Neural cell (in vitro differentiated cells): ENCODE measurements around the gene TMEM98. TPM values are rescaled to one million over a fixed set of nuclear protein-coding genes. Genes with fewer than 3 reads are reported as not detected.

Source experiments
- H2AFZ ChIP-seq: fragments of 200-600, 300-800 bp; sonication (generic), shearing (Covaris generic); 2 replicates; pipeline ENCODE4 v1.6.0; 2014; ENCODE audit warnings: low read depth, mild to moderate bottlenecking, antibody characterized with exemption, low read length, moderate library complexity
- H3F3A ChIP-seq: fragments of 200-600 bp; shearing (Covaris generic); 2 replicates; pipeline ENCODE4 v1.6.1; 2016; ENCODE audit warnings: mild to moderate bottlenecking, moderate library complexity, mixed read lengths, antibody characterized with exemption, low read length; ENCODE audit not compliant: insufficient read depth, poor library complexity, severe bottlenecking
- H3K27ac ChIP-seq: fragments of 200-600, 300-800 bp; sonication (generic), shearing (Covaris generic); 2 replicates; pipeline ENCODE4 v1.5.1; 2014; ENCODE audit warnings: mild to moderate bottlenecking, low read length, moderate library complexity
- H3K27me3 ChIP-seq: fragments of 300-800, 200-600 bp; sonication (generic), shearing (Covaris generic); 2 replicates; pipeline ENCODE4 v1.6.0; 2014; ENCODE audit warnings: mild to moderate bottlenecking, low read depth, low read length, moderate library complexity; ENCODE audit not compliant: insufficient read depth
- H3K36me3 ChIP-seq: fragments of 300-800, 200-600 bp; sonication (generic), shearing (Covaris generic); 2 replicates; pipeline ENCODE4 v1.5.1; 2014; ENCODE audit warnings: mild to moderate bottlenecking, antibody characterized with exemption, low read length, moderate library complexity; ENCODE audit not compliant: insufficient read depth
- H3K4me2 ChIP-seq: fragments of 300-800, 200-600 bp; sonication (generic), shearing (Covaris generic); 2 replicates; pipeline ENCODE4 v1.6.0; 2014; ENCODE audit warnings: mild to moderate bottlenecking, low read length
- H3K4me3 ChIP-seq: fragments of 300-800, 200-600 bp; sonication (generic), shearing (Covaris generic); 2 replicates; pipeline ENCODE4 v1.5.1; 2014; ENCODE audit warnings: mild to moderate bottlenecking, low read length, moderate library complexity
- H3K79me2 ChIP-seq: fragments of 200-600 bp; shearing (Covaris generic); replicated peaks from 2 replicates; pipeline ENCODE4 v1.6.0; 2014; ENCODE audit warnings: mild to moderate bottlenecking, low read length, moderate library complexity; ENCODE audit not compliant: insufficient read depth
- H3K9ac ChIP-seq: fragments of 300-800, 200-600 bp; sonication (generic), shearing (Covaris generic); 2 replicates; pipeline ENCODE4 v1.6.1; 2016; ENCODE audit warnings: mild to moderate bottlenecking, low read length, mixed read lengths
- H3K9me2 ChIP-seq: fragments of 200-600 bp; shearing (Covaris generic); 2 replicates; pipeline ENCODE4 v1.6.1; 2016; ENCODE audit warnings: mild to moderate bottlenecking, low read length, mixed read lengths; ENCODE audit not compliant: insufficient read depth
- H3K9me3 ChIP-seq: fragments of 200-600, 300-800 bp; sonication (generic), shearing (Covaris generic); 2 replicates; pipeline ENCODE4 v1.6.1; 2016; ENCODE audit warnings: mild to moderate bottlenecking, mixed run types, low read length, moderate library complexity, mixed read lengths
- H4K20me1 ChIP-seq: fragments of 200-600 bp; shearing (Covaris generic); 2 replicates; pipeline ENCODE4 v1.6.1; 2016; ENCODE audit warnings: mild to moderate bottlenecking, mixed run types; ENCODE audit not compliant: insufficient read depth
- EP300 ChIP-seq: fragments of 450-650 bp; conservative IDR thresholded peaks from 2 replicates; pipeline ENCODE4 v1.6.1; 2014; ENCODE audit warnings: antibody characterized with exemption, mild to moderate bottlenecking, moderate library complexity; ENCODE audit not compliant: poor library complexity, severe bottlenecking
- EZH2 ChIP-seq: fragments of 200-600, 300-800 bp; shearing (Covaris generic), sonication (generic); IDR thresholded peaks from 2 replicates; pipeline ENCODE4 v1.6.1; 2014; ENCODE audit warnings: antibody characterized with exemption, low read length, borderline replicate concordance, mild to moderate bottlenecking; ENCODE audit not compliant: insufficient read depth, poor library complexity, severe bottlenecking
- MXI1 ChIP-seq: fragments of 450-650 bp; conservative IDR thresholded peaks from 2 replicates; pipeline ENCODE4 v1.6.1; 2014; ENCODE audit warnings: antibody characterized with exemption, mild to moderate bottlenecking; ENCODE audit not compliant: poor library complexity, severe bottlenecking
- POLR2AphosphoS5 ChIP-seq: IDR thresholded peaks from 2 replicates; pipeline ENCODE4 v1.6.1; 2012
- RAD21 ChIP-seq: fragments of 450-650 bp; conservative IDR thresholded peaks from 2 replicates; pipeline ENCODE4 v1.6.1; 2014; ENCODE audit warnings: antibody characterized with exemption, mild to moderate bottlenecking, moderate library complexity
- SMC3 ChIP-seq: fragments of 450-650 bp; conservative IDR thresholded peaks from 2 replicates; pipeline ENCODE4 v1.6.1; 2014; ENCODE audit warnings: antibody characterized with exemption, mild to moderate bottlenecking, moderate library complexity; ENCODE audit not compliant: poor library complexity
- TAF1 ChIP-seq: IDR thresholded peaks from 2 replicates; pipeline ENCODE4 v1.6.1; 2012; ENCODE audit warnings: low read depth
- polyA plus RNA-seq: library from polyadenylated mRNA; depleted of rRNA; stranded (reverse); fragments of >200 nt; gene quantifications from 2 replicates; pipeline ENCODE4 v1.2.3, GENCODE V29; 2014
- TF ChIP-seq, protein P1 (sequence below): fragments of 450-650 bp; IDR thresholded peaks from 2 replicates; pipeline ENCODE4 v1.5.1; 2014; ENCODE audit warnings: antibody characterized with exemption, mild to moderate bottlenecking, moderate library complexity; ENCODE audit not compliant: poor library complexity, severe bottlenecking
- TF ChIP-seq, protein P2 (sequence below): IDR thresholded peaks from 2 replicates; pipeline ENCODE4 v1.6.1; 2012; ENCODE audit warnings: borderline replicate concordance

The TMEM98 gene
- polyA plus RNA-seq, 1 donor from 2014 or later = 65.1 TPM

DNA sequence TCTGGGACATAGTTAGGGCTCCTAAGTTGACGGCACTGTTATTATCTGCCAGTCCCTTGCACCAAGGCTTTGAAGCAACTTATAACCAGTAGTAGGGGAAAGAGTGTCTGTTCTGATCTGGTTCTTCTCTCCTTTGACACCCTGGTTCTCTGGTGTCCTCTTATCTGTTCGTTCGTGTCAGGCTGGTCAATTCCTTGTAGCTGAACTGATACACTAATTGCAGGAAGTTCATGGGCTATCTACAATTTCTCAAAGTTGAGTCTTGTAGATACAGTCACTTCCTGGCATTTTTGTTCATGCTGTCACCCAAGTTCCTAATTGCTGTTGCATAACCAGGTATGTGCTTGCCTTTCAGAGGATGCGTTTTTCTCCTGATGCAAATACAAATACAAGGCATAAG lies 33.7 kb upstream of the TMEM98 start:
- Histone ChIP-seq H3F3A (no peaks in the 10 kb centered on the region), H4K20me1 (no peaks in the 10 kb centered on the region), H2AFZ (no peak overlapping the region), H3K27me3 (no peaks in the 10 kb centered on the region), H3K9me2 (no peaks in the 10 kb centered on the region), H3K27ac (no peak overlapping the region), H3K36me3 (no peaks in the 10 kb centered on the region), H3K4me3 (no peak overlapping the region), H3K4me2 (no peak overlapping the region), H3K79me2 (no peaks in the 10 kb centered on the region), H3K9me3 (no peaks in the 10 kb centered on the region), H3K9ac (no peak overlapping the region)
- TF ChIP-seq MXI1 (no peak), TAF1 (no peak)
- TF ChIP-seq, protein P1, sequence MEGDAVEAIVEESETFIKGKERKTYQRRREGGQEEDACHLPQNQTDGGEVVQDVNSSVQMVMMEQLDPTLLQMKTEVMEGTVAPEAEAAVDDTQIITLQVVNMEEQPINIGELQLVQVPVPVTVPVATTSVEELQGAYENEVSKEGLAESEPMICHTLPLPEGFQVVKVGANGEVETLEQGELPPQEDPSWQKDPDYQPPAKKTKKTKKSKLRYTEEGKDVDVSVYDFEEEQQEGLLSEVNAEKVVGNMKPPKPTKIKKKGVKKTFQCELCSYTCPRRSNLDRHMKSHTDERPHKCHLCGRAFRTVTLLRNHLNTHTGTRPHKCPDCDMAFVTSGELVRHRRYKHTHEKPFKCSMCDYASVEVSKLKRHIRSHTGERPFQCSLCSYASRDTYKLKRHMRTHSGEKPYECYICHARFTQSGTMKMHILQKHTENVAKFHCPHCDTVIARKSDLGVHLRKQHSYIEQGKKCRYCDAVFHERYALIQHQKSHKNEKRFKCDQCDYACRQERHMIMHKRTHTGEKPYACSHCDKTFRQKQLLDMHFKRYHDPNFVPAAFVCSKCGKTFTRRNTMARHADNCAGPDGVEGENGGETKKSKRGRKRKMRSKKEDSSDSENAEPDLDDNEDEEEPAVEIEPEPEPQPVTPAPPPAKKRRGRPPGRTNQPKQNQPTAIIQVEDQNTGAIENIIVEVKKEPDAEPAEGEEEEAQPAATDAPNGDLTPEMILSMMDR = no peak

DNA sequence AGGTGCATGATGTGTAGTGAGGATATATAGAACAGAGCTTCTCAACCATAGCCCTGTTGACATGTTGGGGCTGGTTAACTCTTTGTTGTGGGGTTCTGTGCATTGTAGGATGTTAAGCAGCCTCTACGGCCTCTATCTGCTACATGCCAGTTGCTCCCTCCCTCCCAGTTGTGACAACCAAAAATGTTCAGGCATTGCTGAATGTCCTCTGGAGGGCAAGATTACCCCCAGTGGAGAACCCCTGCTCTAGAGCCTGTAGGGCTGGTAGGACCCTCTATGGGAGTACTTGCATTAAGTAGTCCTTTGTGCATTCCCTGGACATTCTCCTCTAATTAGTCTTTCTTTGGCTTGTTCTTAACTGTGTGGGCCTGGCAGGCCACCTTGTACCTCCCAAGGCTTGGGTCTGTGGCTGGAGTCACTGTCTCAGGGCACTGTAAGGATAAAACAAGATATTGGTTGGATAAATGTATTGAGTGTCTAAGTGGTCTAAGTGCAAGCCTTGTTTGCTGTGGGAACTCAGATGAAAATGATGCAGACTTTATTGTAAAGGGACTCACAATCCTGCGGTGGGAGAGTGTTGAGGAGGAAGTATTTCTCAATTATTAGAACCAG lies 31.2 kb upstream of the TMEM98 start:
- no peaks in the 10 kb centered on the region for H4K20me1 ChIP-seq
- H3K4me3 ChIP-seq = no peak overlapping the region
- H3F3A ChIP-seq = no peaks in the 10 kb centered on the region
- H3K27me3 ChIP-seq = no peaks in the 10 kb centered on the region
- no peak overlapping the region for H3K9ac ChIP-seq
- no peaks in the 10 kb centered on the region for H3K79me2 ChIP-seq
- no peak overlapping the region for H3K27ac ChIP-seq
- H3K4me2 ChIP-seq = no peak overlapping the region
- H3K36me3 ChIP-seq = no peaks in the 10 kb centered on the region
- no peak overlapping the region for H2AFZ ChIP-seq
- no peaks in the 10 kb centered on the region for H3K9me2 ChIP-seq
- no peaks in the 10 kb centered on the region for H3K9me3 ChIP-seq
- no peak for TF ChIP-seq TAF1
- TF ChIP-seq EP300 = no peak
- TF ChIP-seq RAD21 = no peak

DNA sequence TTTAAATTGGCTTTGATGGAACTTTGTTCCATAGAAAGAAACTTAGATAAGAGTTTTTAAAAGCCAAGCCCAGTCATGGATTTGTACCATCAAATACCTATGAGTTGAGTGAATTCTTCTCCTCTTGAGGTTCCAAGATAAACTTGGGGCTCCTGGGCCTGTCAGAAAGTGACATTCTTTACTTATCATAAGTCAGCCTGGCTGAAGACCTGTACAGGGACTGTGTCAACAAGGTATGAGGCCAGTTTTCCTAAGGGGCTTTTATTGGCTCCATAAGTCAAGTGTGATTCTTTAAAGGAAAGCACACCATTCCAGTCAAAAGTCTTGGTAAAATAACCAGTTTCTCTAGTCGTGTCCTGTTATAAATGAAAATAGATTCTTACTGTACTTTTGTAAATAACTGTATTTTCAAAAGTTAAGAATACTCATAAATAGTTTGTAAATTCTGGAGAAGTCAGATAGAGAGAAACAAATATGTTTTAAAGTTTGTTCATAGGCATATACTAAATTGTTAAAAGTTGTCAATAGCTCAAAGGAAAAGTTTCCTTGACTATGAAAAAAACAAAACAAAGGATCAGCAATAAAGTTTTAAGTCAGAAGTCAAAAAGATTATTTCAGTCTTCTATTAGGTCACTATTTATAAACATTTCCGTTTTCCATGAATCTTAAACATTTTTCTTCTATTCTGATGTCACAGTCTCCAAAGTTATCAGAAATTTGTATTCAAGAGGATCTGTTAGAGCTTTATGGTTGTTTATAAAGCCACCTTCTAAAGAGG lies 28.5 kb upstream of the TMEM98 start:
- no peak overlapping the region for H3K4me3 ChIP-seq
- TF ChIP-seq EZH2 = no peak
- TF ChIP-seq TAF1 = no peak
- TF ChIP-seq RAD21 = no peak
- TF ChIP-seq MXI1 = no peak
- TF ChIP-seq, protein P2, sequence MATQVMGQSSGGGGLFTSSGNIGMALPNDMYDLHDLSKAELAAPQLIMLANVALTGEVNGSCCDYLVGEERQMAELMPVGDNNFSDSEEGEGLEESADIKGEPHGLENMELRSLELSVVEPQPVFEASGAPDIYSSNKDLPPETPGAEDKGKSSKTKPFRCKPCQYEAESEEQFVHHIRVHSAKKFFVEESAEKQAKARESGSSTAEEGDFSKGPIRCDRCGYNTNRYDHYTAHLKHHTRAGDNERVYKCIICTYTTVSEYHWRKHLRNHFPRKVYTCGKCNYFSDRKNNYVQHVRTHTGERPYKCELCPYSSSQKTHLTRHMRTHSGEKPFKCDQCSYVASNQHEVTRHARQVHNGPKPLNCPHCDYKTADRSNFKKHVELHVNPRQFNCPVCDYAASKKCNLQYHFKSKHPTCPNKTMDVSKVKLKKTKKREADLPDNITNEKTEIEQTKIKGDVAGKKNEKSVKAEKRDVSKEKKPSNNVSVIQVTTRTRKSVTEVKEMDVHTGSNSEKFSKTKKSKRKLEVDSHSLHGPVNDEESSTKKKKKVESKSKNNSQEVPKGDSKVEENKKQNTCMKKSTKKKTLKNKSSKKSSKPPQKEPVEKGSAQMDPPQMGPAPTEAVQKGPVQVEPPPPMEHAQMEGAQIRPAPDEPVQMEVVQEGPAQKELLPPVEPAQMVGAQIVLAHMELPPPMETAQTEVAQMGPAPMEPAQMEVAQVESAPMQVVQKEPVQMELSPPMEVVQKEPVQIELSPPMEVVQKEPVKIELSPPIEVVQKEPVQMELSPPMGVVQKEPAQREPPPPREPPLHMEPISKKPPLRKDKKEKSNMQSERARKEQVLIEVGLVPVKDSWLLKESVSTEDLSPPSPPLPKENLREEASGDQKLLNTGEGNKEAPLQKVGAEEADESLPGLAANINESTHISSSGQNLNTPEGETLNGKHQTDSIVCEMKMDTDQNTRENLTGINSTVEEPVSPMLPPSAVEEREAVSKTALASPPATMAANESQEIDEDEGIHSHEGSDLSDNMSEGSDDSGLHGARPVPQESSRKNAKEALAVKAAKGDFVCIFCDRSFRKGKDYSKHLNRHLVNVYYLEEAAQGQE = no peak
- no peak for TF ChIP-seq EP300
- TF ChIP-seq POLR2AphosphoS5 = no peak
- TF ChIP-seq, protein P1 = no peak
- no peak for TF ChIP-seq SMC3
- H3F3A ChIP-seq = no peaks in the 10 kb centered on the region
- H3K27me3 ChIP-seq = no peaks in the 10 kb centered on the region
- no peaks in the 10 kb centered on the region for H3K79me2 ChIP-seq
- H3K36me3 ChIP-seq = no peaks in the 10 kb centered on the region
- H3K9me2 ChIP-seq = no peaks in the 10 kb centered on the region
- H3K27ac ChIP-seq = no peak overlapping the region
- H3K9me3 ChIP-seq = no peaks in the 10 kb centered on the region
- no peak overlapping the region for H3K9ac ChIP-seq
- H2AFZ ChIP-seq = no peak overlapping the region
- H4K20me1 ChIP-seq = no peaks in the 10 kb centered on the region
- H3K4me2 ChIP-seq = no peak overlapping the region
